ENCODE measurements around the gene NWD2.

- TF ChIP-seq, protein P1, sequence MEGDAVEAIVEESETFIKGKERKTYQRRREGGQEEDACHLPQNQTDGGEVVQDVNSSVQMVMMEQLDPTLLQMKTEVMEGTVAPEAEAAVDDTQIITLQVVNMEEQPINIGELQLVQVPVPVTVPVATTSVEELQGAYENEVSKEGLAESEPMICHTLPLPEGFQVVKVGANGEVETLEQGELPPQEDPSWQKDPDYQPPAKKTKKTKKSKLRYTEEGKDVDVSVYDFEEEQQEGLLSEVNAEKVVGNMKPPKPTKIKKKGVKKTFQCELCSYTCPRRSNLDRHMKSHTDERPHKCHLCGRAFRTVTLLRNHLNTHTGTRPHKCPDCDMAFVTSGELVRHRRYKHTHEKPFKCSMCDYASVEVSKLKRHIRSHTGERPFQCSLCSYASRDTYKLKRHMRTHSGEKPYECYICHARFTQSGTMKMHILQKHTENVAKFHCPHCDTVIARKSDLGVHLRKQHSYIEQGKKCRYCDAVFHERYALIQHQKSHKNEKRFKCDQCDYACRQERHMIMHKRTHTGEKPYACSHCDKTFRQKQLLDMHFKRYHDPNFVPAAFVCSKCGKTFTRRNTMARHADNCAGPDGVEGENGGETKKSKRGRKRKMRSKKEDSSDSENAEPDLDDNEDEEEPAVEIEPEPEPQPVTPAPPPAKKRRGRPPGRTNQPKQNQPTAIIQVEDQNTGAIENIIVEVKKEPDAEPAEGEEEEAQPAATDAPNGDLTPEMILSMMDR (IDR thresholded peaks at IDR 0.05), result no peak
- no peak for TF ChIP-seq POLR2A (IDR thresholded peaks at IDR 0.05)
Observed at GRCh38 chr4:37223732-37224131, 20.8 kb upstream of the NWD2 start.

Measured in testis (tissue), 2 donors.